ENCODE data around the gene POLR3H.

DNA sequence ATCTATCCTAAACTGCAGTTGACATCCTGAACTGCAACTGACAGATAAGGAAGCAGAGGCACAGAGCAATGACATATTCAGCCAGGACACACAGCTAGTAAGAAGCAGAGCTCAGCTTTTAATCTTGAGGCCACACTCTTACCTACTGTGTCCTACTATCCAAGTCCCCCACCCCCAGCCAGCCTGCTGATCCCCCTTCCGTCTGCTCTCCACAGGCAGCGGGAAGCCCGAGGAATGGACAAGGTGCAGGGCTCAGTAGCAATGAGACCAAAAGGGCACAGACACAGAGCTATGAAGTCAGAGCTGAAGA lies 4.3 kb downstream of the POLR3H start:
- TF ChIP-seq POLR2A (IDR thresholded peaks at IDR 0.05) (no peak), POLR2AphosphoS5 (IDR thresholded peaks at IDR 0.05) (no peak)
- TF ChIP-seq, protein P1, sequence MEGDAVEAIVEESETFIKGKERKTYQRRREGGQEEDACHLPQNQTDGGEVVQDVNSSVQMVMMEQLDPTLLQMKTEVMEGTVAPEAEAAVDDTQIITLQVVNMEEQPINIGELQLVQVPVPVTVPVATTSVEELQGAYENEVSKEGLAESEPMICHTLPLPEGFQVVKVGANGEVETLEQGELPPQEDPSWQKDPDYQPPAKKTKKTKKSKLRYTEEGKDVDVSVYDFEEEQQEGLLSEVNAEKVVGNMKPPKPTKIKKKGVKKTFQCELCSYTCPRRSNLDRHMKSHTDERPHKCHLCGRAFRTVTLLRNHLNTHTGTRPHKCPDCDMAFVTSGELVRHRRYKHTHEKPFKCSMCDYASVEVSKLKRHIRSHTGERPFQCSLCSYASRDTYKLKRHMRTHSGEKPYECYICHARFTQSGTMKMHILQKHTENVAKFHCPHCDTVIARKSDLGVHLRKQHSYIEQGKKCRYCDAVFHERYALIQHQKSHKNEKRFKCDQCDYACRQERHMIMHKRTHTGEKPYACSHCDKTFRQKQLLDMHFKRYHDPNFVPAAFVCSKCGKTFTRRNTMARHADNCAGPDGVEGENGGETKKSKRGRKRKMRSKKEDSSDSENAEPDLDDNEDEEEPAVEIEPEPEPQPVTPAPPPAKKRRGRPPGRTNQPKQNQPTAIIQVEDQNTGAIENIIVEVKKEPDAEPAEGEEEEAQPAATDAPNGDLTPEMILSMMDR (IDR thresholded peaks at IDR 0.05): no peak
